Duodenal mucosa (tissue), 2 donors: ENCODE measurements around the gene SH3TC1.

Experiments used
- H3K27ac ChIP-seq: one replicate; pipeline ENCODE4 v1.7.0; 2013; ENCODE audit warnings: low read depth, low read length
- H3K27me3 ChIP-seq, 2 donors: one replicate each; pipeline ENCODE4 v1.7.0; 2013; ENCODE audit warnings: low read length in 2 of 2, control low read depth in 1 of 2; ENCODE audit not compliant: insufficient read depth in 2 of 2, control insufficient read depth in 1 of 2
- H3K36me3 ChIP-seq, 2 donors: one replicate each; pipeline ENCODE4 v1.7.0; 2013; ENCODE audit warnings: low read length in 2 of 2, control low read depth in 1 of 2; ENCODE audit not compliant: insufficient read depth in 2 of 2, control insufficient read depth in 1 of 2
- H3K4me1 ChIP-seq, 2 donors: one replicate each; pipeline ENCODE4 v1.7.0; 2013; ENCODE audit warnings: low read length in 2 of 2, control low read depth in 1 of 2; ENCODE audit not compliant: insufficient read depth in 2 of 2, control insufficient read depth in 1 of 2
- H3K4me3 ChIP-seq, 2 donors: one replicate each; pipeline ENCODE4 v1.7.0; 2013; ENCODE audit warnings: low read length in 2 of 2, low read depth in 1 of 2
- H3K9ac ChIP-seq, 2 donors: one replicate each; pipeline ENCODE4 v1.7.0; 2013; ENCODE audit warnings: low read length in 2 of 2, low read depth in 1 of 2
- H3K9me3 ChIP-seq, 2 donors: one replicate each; pipeline ENCODE4 v1.7.0; 2013; ENCODE audit warnings: low read length in 2 of 2, control low read depth in 1 of 2; ENCODE audit not compliant: control insufficient read depth in 1 of 2

The SH3TC1 gene

GRCh38 chr4:8205749-8206611 is 6.9 kb downstream of the SH3TC1 start:
- H3K9me3 ChIP-seq = no peaks in the 10 kb centered on the region
- peaks cover 0 to 6% of the 10 kb centered on the region in 2 donors for H3K36me3 ChIP-seq
- H3K27ac ChIP-seq = no peak overlapping the region
- H3K27me3 ChIP-seq = no peaks in the 10 kb centered on the region
- no peak overlapping the region for H3K4me3 ChIP-seq
- H3K9ac ChIP-seq = no peak overlapping the region
- H3K4me1 ChIP-seq = peaks cover 11 to 21% of the 10 kb centered on the region in 2 donors

- Histone ChIP-seq H3K36me3 (peaks cover 0 to 6% of the 10 kb centered on the region in 2 donors), H3K4me1 (peaks cover 5 to 10% of the 10 kb centered on the region in 2 donors), H3K9ac (no peak overlapping the region), H3K27me3 (no peaks in the 10 kb centered on the region), H3K4me3 (no peak overlapping the region), H3K9me3 (no peaks in the 10 kb centered on the region), H3K27ac (no peak overlapping the region)
Measured at GRCh38 chr4:8207314-8207713, 8.2 kb downstream of the SH3TC1 start.

DNA sequence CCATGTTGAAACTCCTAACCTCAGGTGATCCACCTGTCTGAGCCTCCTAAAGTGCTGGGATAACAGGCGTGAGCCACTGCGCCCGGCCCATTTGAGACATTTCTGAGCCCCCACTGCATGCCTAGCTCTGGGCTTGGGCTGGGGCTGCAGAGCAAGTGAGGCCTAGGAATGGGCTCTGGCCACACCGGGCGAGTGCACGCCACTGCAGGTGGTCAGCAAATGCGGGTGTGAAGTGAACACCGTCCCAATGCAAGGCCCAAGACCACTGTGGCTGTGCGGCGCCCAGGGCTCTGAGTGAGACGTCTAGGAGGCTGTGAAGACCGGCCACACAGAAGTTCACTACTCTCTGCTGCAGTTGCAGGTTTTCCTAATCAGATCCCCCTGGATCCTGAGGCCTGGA is 9.5 kb downstream of the SH3TC1 start:
- Histone ChIP-seq H3K4me1 (peaks cover 5 to 10% of the 10 kb centered on the region in 2 donors), H3K36me3 (peaks cover 0 to 6% of the 10 kb centered on the region in 2 donors), H3K4me3 (no peak overlapping the region), H3K9ac (no peak overlapping the region), H3K27ac (no peak overlapping the region), H3K9me3 (no peaks in the 10 kb centered on the region), H3K27me3 (no peaks in the 10 kb centered on the region)

GRCh38 chr4:8209181-8209874 is 10.2 kb downstream of the SH3TC1 start:
- Histone ChIP-seq H3K27me3 (no peaks in the 10 kb centered on the region), H3K9me3 (no peaks in the 10 kb centered on the region), H3K36me3 (peaks cover 0 to 6% of the 10 kb centered on the region in 2 donors), H3K27ac (no peak overlapping the region), H3K4me3 (no peak overlapping the region), H3K9ac (no peak overlapping the region), H3K4me1 (peaks cover 5 to 10% of the 10 kb centered on the region in 2 donors)

DNA sequence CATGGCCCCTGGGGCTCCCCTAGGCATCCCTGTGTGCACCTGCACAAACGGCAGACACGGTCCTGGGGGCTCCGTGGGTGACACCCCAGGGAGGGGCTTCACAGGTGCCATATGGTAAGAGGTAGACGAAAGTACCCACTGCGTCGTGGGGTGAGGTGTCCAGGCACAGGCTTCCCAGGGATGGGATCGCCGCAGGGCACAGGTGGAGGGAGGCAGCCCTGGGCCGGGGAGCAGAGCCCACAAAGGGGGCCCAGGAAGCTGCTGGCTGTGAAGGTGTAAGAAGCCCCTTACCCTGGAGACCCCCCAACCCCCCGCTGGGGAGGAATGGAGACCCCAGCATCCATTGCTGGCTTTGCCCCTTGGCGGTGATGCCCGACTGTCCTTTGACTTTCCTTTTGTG is 10.9 kb downstream of the SH3TC1 start:
- H3K36me3 ChIP-seq = peaks cover 0 to 6% of the 10 kb centered on the region in 2 donors
- H3K9me3 ChIP-seq = no peaks in the 10 kb centered on the region
- H3K27ac ChIP-seq = no peak overlapping the region
- no peak overlapping the region for H3K9ac ChIP-seq
- H3K27me3 ChIP-seq = no peaks in the 10 kb centered on the region
- H3K4me1 ChIP-seq = peaks cover 5 to 10% of the 10 kb centered on the region in 2 donors
- no peak overlapping the region for H3K4me3 ChIP-seq

GRCh38 chr4:8210616-8211015 is 11.5 kb downstream of the SH3TC1 start:
- H3K9ac ChIP-seq = no peak overlapping the region
- no peak overlapping the region for H3K4me3 ChIP-seq
- no peak overlapping the region for H3K27ac ChIP-seq
- peaks cover 5 to 10% of the 10 kb centered on the region in 2 donors for H3K4me1 ChIP-seq
- H3K9me3 ChIP-seq = no peaks in the 10 kb centered on the region
- H3K36me3 ChIP-seq = peaks cover 0 to 6% of the 10 kb centered on the region in 2 donors
- no peaks in the 10 kb centered on the region for H3K27me3 ChIP-seq

GRCh38 chr4:8211251-8211650 is 12.2 kb downstream of the SH3TC1 start:
- Histone ChIP-seq H3K9me3 (no peaks in the 10 kb centered on the region), H3K36me3 (peaks cover 0 to 12% of the 10 kb centered on the region in 2 donors), H3K9ac (no peak overlapping the region), H3K27ac (no peak overlapping the region), H3K27me3 (no peaks in the 10 kb centered on the region), H3K4me1 (peaks cover under 1 to 5% of the 10 kb centered on the region in 2 donors), H3K4me3 (no peak overlapping the region)

GRCh38 chr4:8211737-8212581 is 12.9 kb downstream of the SH3TC1 start:
- Histone ChIP-seq H3K9ac (no peak overlapping the region), H3K27me3 (no peaks in the 10 kb centered on the region), H3K36me3 (peaks cover 0 to 13% of the 10 kb centered on the region in 2 donors), H3K4me1 (no peaks in the 10 kb centered on the region), H3K27ac (no peak overlapping the region), H3K4me3 (no peak overlapping the region), H3K9me3 (no peaks in the 10 kb centered on the region)

- Histone ChIP-seq H3K27me3 (no peaks in the 10 kb centered on the region), H3K27ac (no peak overlapping the region), H3K36me3 (peaks cover 0 to 14% of the 10 kb centered on the region in 2 donors), H3K9ac (no peak overlapping the region), H3K9me3 (no peaks in the 10 kb centered on the region), H3K4me1 (no peaks in the 10 kb centered on the region), H3K4me3 (no peak overlapping the region)
Measured at GRCh38 chr4:8212622-8213021, 13.5 kb downstream of the SH3TC1 start.
